GM12878 (cell line): ENCODE data around the gene HSCB. TPM values are rescaled to one million over a fixed set of nuclear protein-coding genes. Genes with fewer than 3 reads are reported as not detected.
A peak's percentile ranks its signal among the peaks of the same experiment; 100 is the strongest.

Source experiments
- CEBPB ChIP-seq, 2 experiments: fragments of 150-350 bp in 1 of 2; IDR thresholded peaks; 2 replicates each; pipeline ENCODE4 v1.6.1; 2012 to 2014; ENCODE audit warnings: low read depth in 2 of 2, low read length in 2 of 2, borderline replicate concordance in 1 of 2, inconsistent platforms in 1 of 2
- CREB1 ChIP-seq: IDR thresholded peaks from 2 replicates; pipeline ENCODE4 v1.6.1; 2012; ENCODE audit warnings: low read depth, mild to moderate bottlenecking, inconsistent platforms
- CREM ChIP-seq: IDR thresholded peaks from 2 replicates; pipeline ENCODE4 v1.6.1; 2014; ENCODE audit warnings: antibody characterized with exemption, low read depth
- FOXK2 ChIP-seq: fragments of 450-650 bp; IDR thresholded peaks from 2 replicates; pipeline ENCODE4 v1.6.1; 2017; ENCODE audit warnings: mild to moderate bottlenecking, moderate library complexity
- HDGF ChIP-seq: fragments of 450-650 bp; IDR thresholded peaks from 2 replicates; pipeline ENCODE4 v1.6.1; 2016; ENCODE audit warnings: antibody characterized with exemption
- IKZF2 ChIP-seq, 2 experiments: fragments of 450-650 bp; IDR thresholded peaks; 2 replicates each; pipeline ENCODE4 v1.6.1; 2017; ENCODE audit warnings: mild to moderate bottlenecking in 2 of 2, moderate library complexity in 2 of 2
- KAT2A ChIP-seq: conservative IDR thresholded peaks from 2 replicates; pipeline ENCODE4 v1.6.1; 2011; ENCODE audit warnings: low read depth, low read length; ENCODE audit not compliant: control insufficient read depth
- KDM1A ChIP-seq: fragments of 200-600 bp; sonication (generic); IDR thresholded peaks from 2 replicates; pipeline ENCODE4 v1.6.1; 2016; ENCODE audit warnings: borderline replicate concordance
- MYC ChIP-seq: IDR thresholded peaks from 2 replicates; pipeline ENCODE4 v1.6.1; 2011; ENCODE audit warnings: mild to moderate bottlenecking, low read length, moderate library complexity, inconsistent platforms; ENCODE audit not compliant: insufficient read depth, insufficient replicate concordance, insufficient read length, severe bottlenecking
- NR2F1 ChIP-seq: fragments of 450-650 bp; conservative IDR thresholded peaks from 2 replicates; pipeline ENCODE4 v1.6.1; 2017; ENCODE audit warnings: mild to moderate bottlenecking
- NRF1 ChIP-seq: conservative IDR thresholded peaks from 2 replicates; pipeline ENCODE4 v1.6.1; 2011; ENCODE audit warnings: mild to moderate bottlenecking, low read depth, low read length, improper control_type of control experiment
- PKNOX1 ChIP-seq: fragments of 450-650 bp; IDR thresholded peaks from 2 replicates; pipeline ENCODE4 v1.6.1; 2016; ENCODE audit warnings: mild to moderate bottlenecking
- POLR2AphosphoS5 ChIP-seq: IDR thresholded peaks from 2 replicates; pipeline ENCODE4 v1.6.1; 2011; ENCODE audit warnings: mild to moderate bottlenecking, low read length, inconsistent platforms
- RBBP5 ChIP-seq: fragments of 200-600 bp; sonication (generic); conservative IDR thresholded peaks from 2 replicates; pipeline ENCODE4 v1.6.1; 2016
- RFX5 ChIP-seq: IDR thresholded peaks from 2 replicates; pipeline ENCODE4 v1.6.1; 2011; ENCODE audit warnings: low read depth, low read length, improper control_type of control experiment
- SP1 ChIP-seq: IDR thresholded peaks from one replicate; pipeline ENCODE4 v1.6.1; 2011; ENCODE audit warnings: low read depth, low read length
- STAT1 ChIP-seq: fragments of 450-650 bp; conservative IDR thresholded peaks from 2 replicates; pipeline ENCODE4 v1.6.1; 2014; ENCODE audit warnings: antibody characterized with exemption, mild to moderate bottlenecking
- STAT3 ChIP-seq: IDR thresholded peaks from 2 replicates; pipeline ENCODE4 v1.6.1; 2011; ENCODE audit warnings: low read depth, low read length, improper control_type of control experiment
- TCF7 ChIP-seq: IDR thresholded peaks from 2 replicates; pipeline ENCODE4 v1.6.1; 2014; ENCODE audit warnings: antibody characterized with exemption, borderline replicate concordance
- USF2 ChIP-seq: IDR thresholded peaks from 2 replicates; pipeline ENCODE4 v1.6.1; 2011; ENCODE audit warnings: low read depth, low read length, improper control_type of control experiment, borderline replicate concordance
- WRNIP1 ChIP-seq: IDR thresholded peaks from 2 replicates; pipeline ENCODE4 v1.6.1; 2011; ENCODE audit warnings: low read depth, low read length, improper control_type of control experiment, borderline replicate concordance
- ZNF687 ChIP-seq: fragments of 450-650 bp; IDR thresholded peaks from 2 replicates; pipeline ENCODE4 v1.6.1; 2017; ENCODE audit warnings: mild to moderate bottlenecking, moderate library complexity
- polyA plus RNA-seq, 11 experiments: library from polyadenylated mRNA; depleted of rRNA in 4 of 11; unstranded in 6 of 11; stranded (reverse) in 5 of 11; fragments of >200 nt; fragmentation: Nextera tagmentation in 4 of 11; fragmentation: Illumina TruSeq in 1 of 11; extraction: Ambion mirVana in 4 of 11; extraction: Trizol in 1 of 11; gene quantifications; 1 replicate in 1 of 11; 2 replicates in 10 of 11; pipeline versions ENCODE4 v1.2.1 to v1.2.3, GENCODE V29; 2011 to 2016; ENCODE audit warnings: inconsistent platforms in 2 of 11, missing spikeins in 2 of 11, low read depth in 1 of 11
- total RNA-seq, 4 experiments: library from RNA; depleted of rRNA in 3 of 4; stranded (reverse); fragments of >200 nt in 3 of 4; fragmentation: Illumina TruSeq in 1 of 4; extraction: Trizol in 1 of 4; gene quantifications; 2 replicates each; pipeline versions ENCODE4 v1.2.1 to v1.2.3, GENCODE V29; 2013 to 2021
- TF ChIP-seq, protein P1 (sequence below): fragments of 450-650 bp; IDR thresholded peaks from 2 replicates; pipeline ENCODE4 v1.6.1; 2018; ENCODE audit warnings: borderline replicate concordance, mild to moderate bottlenecking; ENCODE audit not compliant: partially characterized antibody

Gene HSCB
- total and polyA plus RNA-seq, 10 of the 15 experiments (the other 5 are each of a cell fraction or from before 2014, with no cell fraction given), result 10.6 to 28.4 (median 20.8) TPM

DNA sequence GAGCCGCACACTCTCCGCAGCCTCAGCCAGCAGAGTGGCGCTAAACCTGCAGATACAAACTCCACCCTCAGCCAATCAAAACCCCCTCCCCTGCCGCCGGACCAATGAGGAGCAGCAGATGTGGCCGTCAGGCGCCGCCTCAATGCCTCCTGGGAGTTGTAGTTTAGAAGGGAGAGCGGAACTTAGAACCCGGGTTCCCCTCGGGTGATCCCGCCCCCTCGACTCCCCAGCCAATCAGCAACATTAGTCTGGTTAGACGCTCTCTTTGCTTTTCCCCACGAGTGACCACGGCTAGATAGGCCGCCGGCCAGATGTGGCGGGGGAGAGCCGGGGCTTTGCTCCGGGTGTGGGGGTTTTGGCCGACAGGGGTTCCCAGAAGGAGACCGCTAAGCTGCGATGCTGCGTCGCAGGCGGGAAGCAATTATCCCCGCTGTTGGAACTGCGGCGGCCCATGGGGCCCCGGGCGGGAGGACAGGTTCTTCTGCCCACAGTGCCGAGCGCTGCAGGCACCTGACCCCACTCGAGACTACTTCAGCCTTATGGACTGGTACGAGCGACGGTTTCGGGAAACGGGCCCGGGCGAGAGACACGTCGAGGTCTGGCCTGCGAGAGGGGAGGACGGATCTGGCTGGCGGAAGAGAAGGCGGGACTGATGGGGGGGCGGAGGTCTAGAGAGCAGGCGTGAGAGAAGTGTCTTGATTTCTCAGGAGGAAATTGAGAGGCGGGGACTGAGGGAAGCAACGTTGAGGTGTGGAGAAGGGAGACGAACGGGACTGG, at the start of gene HSCB, which contains the start of gene CHEK2 (continued):
- peak; percentile 86 for TF ChIP-seq PKNOX1
- no peak for TF ChIP-seq TCF7
- no peak for TF ChIP-seq RBBP5
- no peak for TF ChIP-seq WRNIP1
- TF ChIP-seq MYC, result no peak
- peak; percentile 92 for TF ChIP-seq SP1
- no peak for TF ChIP-seq KDM1A
- TF ChIP-seq USF2, result peak; percentile 45
- peak in 1 of 2 experiments; percentile 79; a peak in 2 of 4 replicates for TF ChIP-seq IKZF2 (IDR thresholded peaks at IDR 0.05)
- peak; percentile 92 for TF ChIP-seq CREB1
- TF ChIP-seq FOXK2, result no peak
- no peak for TF ChIP-seq KAT2A
- TF ChIP-seq STAT1, result no peak; the same call in 1 of the 2 replicates
- TF ChIP-seq, protein P1, sequence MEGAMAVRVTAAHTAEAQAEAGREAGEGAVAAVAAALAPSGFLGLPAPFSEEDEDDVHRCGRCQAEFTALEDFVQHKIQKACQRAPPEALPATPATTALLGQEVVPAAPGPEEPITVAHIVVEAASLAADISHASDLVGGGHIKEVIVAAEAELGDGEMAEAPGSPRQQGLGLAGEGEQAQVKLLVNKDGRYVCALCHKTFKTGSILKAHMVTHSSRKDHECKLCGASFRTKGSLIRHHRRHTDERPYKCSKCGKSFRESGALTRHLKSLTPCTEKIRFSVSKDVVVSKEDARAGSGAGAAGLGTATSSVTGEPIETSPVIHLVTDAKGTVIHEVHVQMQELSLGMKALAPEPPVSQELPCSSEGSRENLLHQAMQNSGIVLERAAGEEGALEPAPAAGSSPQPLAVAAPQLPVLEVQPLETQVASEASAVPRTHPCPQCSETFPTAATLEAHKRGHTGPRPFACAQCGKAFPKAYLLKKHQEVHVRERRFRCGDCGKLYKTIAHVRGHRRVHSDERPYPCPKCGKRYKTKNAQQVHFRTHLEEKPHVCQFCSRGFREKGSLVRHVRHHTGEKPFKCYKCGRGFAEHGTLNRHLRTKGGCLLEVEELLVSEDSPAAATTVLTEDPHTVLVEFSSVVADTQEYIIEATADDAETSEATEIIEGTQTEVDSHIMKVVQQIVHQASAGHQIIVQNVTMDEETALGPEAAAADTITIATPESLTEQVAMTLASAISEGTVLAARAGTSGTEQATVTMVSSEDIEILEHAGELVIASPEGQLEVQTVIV, result peak; percentile 54
- TF ChIP-seq NRF1, result no peak
- TF ChIP-seq CREM, result peak; percentile 93
- 0 out of 2 replicates have a peak, but pooled peaks have one; percentile 36 for TF ChIP-seq STAT3
- TF ChIP-seq POLR2AphosphoS5, result peak; percentile 76
- no peak for TF ChIP-seq NR2F1
- no peak for TF ChIP-seq ZNF687
- peak; percentile 98; the same call in 1 of the 2 replicates for TF ChIP-seq HDGF
- TF ChIP-seq CEBPB (IDR thresholded peaks at IDR 0.05; ENCODE audit: borderline replicate concordance in 1 of 2, low read depth in 2 of 2, low read length in 2 of 2), result no peak
- peak; percentile 70; the same call in 1 of the 2 replicates for TF ChIP-seq RFX5
